Upper lobe of right lung (tissue), 1 donor: Measurements from ENCODE around the gene TFE3. TPM values are rescaled to one million over a fixed set of nuclear protein-coding genes. Genes with fewer than 3 reads are reported as not detected.

Experiments used
- ATAC-seq: fragments of 200-7000 bp; cut with Tn5 transposase; one replicate; pipeline ENCODE4 v1.9.1; 2020; ENCODE audit warnings: mild to moderate bottlenecking, moderate library complexity
- DNase-seq: peaks from one replicate; pipeline ENCODE4 v3.0.0-alpha.2; 2020
- H3K27ac ChIP-seq: fragments of 200-600 bp; one replicate; pipeline ENCODE4 v1.8.0; 2022
- H3K27me3 ChIP-seq: fragments of 200-600 bp; one replicate; pipeline ENCODE4 v1.8.0; 2022; ENCODE audit warnings: mild to moderate bottlenecking
- H3K36me3 ChIP-seq: fragments of 200-600 bp; one replicate; pipeline ENCODE4 v1.8.0; 2022
- H3K4me1 ChIP-seq: fragments of 200-600 bp; one replicate; pipeline ENCODE4 v1.8.0; 2022
- H3K4me3 ChIP-seq: fragments of 200-600 bp; one replicate; pipeline ENCODE4 v1.8.0; 2022; ENCODE audit warnings: mild to moderate bottlenecking
- H3K9me3 ChIP-seq: fragments of 200-600 bp; one replicate; pipeline ENCODE4 v1.8.0; 2022
- CTCF ChIP-seq: fragments of 200-600 bp; IDR thresholded peaks from one replicate; pipeline ENCODE4 v1.8.0; 2022; ENCODE audit warnings: antibody characterized with exemption
- intact Hi-C: fragments of 100-400 bp; cut with DNase I; formaldehyde crosslinking; loops from one replicate; pipeline ENCODE4 v1.11.0; 2022
- total RNA-seq: library from RNA; stranded (reverse); fragmentation: NEBNext Ultra II Directional; extraction: Animal tissue kit (Norgen Biotek cat#: 25700); gene quantifications from one replicate; pipeline ENCODE4 v1.2.1, GENCODE V29; 2021
- donor health status: DM: no; HTN: yes; CAD: no; lungs with severe emphysema.

Gene TFE3
- total RNA-seq, 1 donor from 2014 or later: 62.4 TPM

DNA sequence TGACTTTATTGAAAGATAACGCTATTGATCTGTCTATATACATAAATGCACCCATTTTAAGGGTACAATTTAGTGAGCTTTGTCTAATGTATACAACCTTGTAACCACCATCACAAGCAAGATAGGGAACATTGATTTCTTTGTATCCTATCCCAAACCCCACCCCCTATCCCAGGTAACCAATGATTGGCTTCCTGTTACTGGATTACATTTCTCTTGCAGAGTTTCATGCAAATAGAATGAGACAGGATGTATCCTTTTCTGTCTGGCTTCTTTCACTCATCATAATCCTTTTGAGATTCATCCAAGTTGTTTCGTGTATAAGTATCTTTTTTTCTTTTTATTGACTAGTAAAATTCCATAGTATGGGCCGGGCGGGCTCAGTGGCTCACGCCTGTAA lies 39.5 kb downstream of the TFE3 start:
- Histone ChIP-seq H3K4me1 (no peaks in the 10 kb centered on the region), H3K27ac (no peak overlapping the region), H3K36me3 (peaks cover 3% of the 10 kb centered on the region), H3K27me3 (no peaks in the 10 kb centered on the region), H3K4me3 (no peak overlapping the region), H3K9me3 (no peaks in the 10 kb centered on the region)
- no peak for TF ChIP-seq CTCF
- ATAC-seq: no peak
- intact Hi-C loops: no loop called here
- DNase-seq: no peak

DNA sequence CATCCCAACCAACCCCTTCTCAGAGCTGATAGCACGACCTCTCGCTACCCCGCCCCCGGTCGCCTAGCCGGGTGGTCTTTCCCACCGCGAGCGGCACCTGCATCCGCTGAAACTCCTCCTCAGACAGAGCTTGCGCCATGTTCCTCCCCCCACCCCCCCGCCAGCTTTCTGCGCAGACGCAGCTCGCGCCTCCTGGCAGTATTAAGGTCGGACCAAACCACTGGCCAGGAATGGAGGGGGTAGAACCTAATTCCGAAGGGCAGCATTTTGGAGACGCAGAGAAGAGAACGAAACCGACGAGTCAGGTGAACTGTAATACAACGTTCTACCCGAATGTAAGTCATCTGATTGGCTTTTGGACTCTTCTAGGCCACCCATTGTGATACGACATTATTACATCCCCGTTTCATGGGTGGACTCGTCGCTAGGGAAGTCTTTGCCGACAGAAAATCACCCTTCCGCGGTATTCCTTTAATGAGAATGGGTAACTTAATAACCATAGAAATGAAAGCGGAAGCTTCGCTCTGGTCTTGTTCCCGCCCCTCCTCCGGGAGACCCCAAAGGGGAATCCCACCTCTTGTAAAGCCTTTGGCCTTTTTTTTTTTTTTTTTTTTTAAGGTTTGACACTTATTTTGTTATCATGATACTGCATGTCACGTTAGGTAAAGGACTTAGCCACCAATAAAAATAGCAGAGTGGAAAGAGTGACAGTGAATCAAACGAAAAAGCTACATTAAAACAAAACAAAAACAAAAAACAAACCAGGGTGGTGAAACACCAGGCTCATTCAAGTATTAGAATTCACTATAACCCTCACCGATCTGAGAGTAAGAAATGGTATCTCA lies 40.8 kb downstream of the TFE3 start, which contains the start of gene GRIPAP1:
GRIPAP1 (minus strand) TSS at position 174 of the 845 bp plus-strand sequence; CDS start at position 139, 35 bp downstream.
- peak within 1 kb of the TSS; percentile 63 for H3K4me3 ChIP-seq
- ATAC-seq (peak; percentile 95), DNase-seq (peak; percentile 85)
- TF ChIP-seq CTCF: no peak
- intact Hi-C loops: no loop called here
- H3K9me3 ChIP-seq: no peaks in the 10 kb centered on the region
- peaks cover 14% of the 10 kb centered on the region for H3K36me3 ChIP-seq
- H3K27me3 ChIP-seq: no peaks in the 10 kb centered on the region
- H3K27ac ChIP-seq: peak within 1 kb of the TSS; percentile 93
- H3K4me1 ChIP-seq: no peaks in the 10 kb centered on the region

- peak; percentile 64 for DNase-seq
- TF ChIP-seq CTCF: no peak
- H3K27ac ChIP-seq: peak overlapping the region; percentile 93
- no peaks in the 10 kb centered on the region for H3K27me3 ChIP-seq
- peaks cover 17% of the 10 kb centered on the region for H3K36me3 ChIP-seq
- no peaks in the 10 kb centered on the region for H3K9me3 ChIP-seq
- peak; percentile 52 for ATAC-seq
- intact Hi-C loops: no loop called here
- no peaks in the 10 kb centered on the region for H3K4me1 ChIP-seq
- H3K4me3 ChIP-seq: peak overlapping the region; percentile 63
These were observed 41.6 kb downstream of the TFE3 start for GRCh38 chrX:49001521-49002090.

DNA sequence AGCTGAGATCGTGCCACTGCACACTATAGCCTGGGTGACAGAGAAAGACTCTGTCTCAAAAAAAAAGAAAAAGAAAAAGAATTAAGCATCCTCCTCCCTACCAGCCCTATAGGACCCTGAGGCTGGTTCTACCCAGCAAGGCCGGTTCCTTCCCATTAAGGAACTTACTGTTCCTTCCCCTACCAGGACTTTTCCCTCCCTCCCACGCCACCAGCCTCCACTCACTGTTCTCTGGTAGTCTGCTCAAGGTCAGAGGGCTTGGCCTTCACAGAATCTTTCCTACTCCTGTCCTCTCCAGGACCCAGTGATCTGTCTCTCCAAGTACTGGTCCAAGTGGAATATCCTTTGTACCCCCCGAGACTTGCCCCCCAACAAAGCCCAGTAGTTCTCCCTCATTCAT lies 42.5 kb downstream of the TFE3 start:
- no peak for TF ChIP-seq CTCF
- Histone ChIP-seq H3K27ac (no peak overlapping the region), H3K4me3 (no peak overlapping the region), H3K27me3 (no peaks in the 10 kb centered on the region), H3K36me3 (peaks cover 17% of the 10 kb centered on the region), H3K9me3 (no peaks in the 10 kb centered on the region), H3K4me1 (no peaks in the 10 kb centered on the region)
- DNase-seq (peak; percentile 63), ATAC-seq (peak; percentile 38)
- intact Hi-C loops: no loop called here

- ATAC-seq (no peak), DNase-seq (no peak)
- TF ChIP-seq CTCF: no peak
- Histone ChIP-seq H3K9me3 (no peaks in the 10 kb centered on the region), H3K27ac (no peak overlapping the region), H3K36me3 (peaks cover 21% of the 10 kb centered on the region), H3K4me1 (no peaks in the 10 kb centered on the region), H3K4me3 (no peak overlapping the region), H3K27me3 (no peaks in the 10 kb centered on the region)
- intact Hi-C loops: no loop called here
These were observed 44.1 kb downstream of the TFE3 start for GRCh38 chrX:48999030-48999429.
